Neural cell (in vitro differentiated cells): ENCODE measurements around the gene EPHA2.

Source experiments
- CTCF ChIP-seq: fragments of 450-650 bp; IDR thresholded peaks from 2 replicates; pipeline ENCODE4 v1.5.1; 2014; ENCODE audit warnings: antibody characterized with exemption, mild to moderate bottlenecking, moderate library complexity; ENCODE audit not compliant: poor library complexity, severe bottlenecking
- EZH2 ChIP-seq: fragments of 200-600, 300-800 bp; shearing (Covaris generic), sonication (generic); IDR thresholded peaks from 2 replicates; pipeline ENCODE4 v1.6.1; 2014; ENCODE audit warnings: antibody characterized with exemption, low read length, borderline replicate concordance, mild to moderate bottlenecking; ENCODE audit not compliant: insufficient read depth, poor library complexity, severe bottlenecking

GRCh38 chr1:16165073-16165364 lies 9.2 kb upstream of the EPHA2 start:
- TF ChIP-seq CTCF, result no peak
- TF ChIP-seq EZH2, result no peak
